H1 (cell line): ENCODE results near the gene ZNF775.

Source experiments
- CTCF ChIP-seq, 3 experiments: IDR thresholded peaks; 1 replicate in 2 of 3; 2 replicates in 1 of 3; pipeline versions ENCODE4 v1.5.1 to v1.6.1; 2011; ENCODE audit warnings: low read length in 3 of 3, mild to moderate bottlenecking in 3 of 3, inconsistent platforms in 2 of 3, low read depth in 1 of 3, moderate library complexity in 1 of 3; ENCODE audit not compliant: insufficient read depth in 1 of 3; ENCODE audit errors: control extremely low read depth in 1 of 3
- JUND ChIP-seq: IDR thresholded peaks from 2 replicates; pipeline ENCODE4 v1.6.1; 2011; ENCODE audit warnings: mild to moderate bottlenecking, improper control_type of control experiment, low read length
- ZNF274 ChIP-seq: IDR thresholded peaks from 2 replicates; pipeline ENCODE4 v1.7.0; 2012; ENCODE audit warnings: low read length, borderline replicate concordance; ENCODE audit errors: extremely low read depth

DNA sequence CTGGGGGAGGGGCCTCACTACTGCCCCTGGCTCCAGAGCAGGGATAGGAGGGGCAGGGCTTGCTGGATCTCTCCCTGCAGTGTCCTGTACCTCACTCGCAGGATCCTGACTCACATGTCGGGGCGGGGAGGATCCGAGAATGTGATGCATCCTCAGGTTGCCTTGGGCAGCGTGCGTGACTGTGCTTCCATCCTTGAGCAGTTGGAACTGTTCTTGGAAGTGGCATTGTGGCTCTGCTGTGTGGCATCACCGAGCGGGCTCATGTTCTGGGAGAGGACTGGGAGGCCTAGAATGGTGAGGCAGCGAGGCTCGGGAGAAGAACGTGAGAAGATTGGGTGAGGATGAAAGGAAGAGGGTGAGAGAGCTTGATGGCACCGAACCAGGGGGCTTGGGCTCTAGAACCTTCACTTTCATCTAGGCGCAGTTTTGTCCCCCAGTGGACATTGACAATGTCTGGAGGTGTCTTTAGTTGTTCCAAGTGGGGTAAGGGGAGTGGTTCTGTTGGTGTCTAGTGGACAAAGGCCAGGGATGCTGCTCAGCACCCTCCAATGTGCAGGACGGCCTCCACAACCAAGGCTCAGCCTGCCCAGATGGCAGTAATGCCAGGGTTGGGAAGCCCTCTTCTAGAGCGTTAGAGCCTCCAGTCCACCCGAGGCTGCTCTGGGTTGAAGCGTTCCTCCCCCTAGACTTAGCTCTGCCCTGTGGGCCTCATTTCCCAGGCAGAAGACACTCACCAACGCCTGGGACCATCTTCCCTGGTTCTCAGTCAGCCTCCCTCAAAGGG is 46.1 kb upstream of the ZNF775 start:
- no peak for TF ChIP-seq CTCF (IDR thresholded peaks at IDR 0.05; ENCODE audit: control extremely low read depth in 1 of 3, insufficient read depth in 1 of 3, low read depth in 1 of 3, low read length in 3 of 3)
- TF ChIP-seq ZNF274 = no peak
- TF ChIP-seq JUND = no peak
